Endothelial cell of umbilical vein (primary cell): ENCODE data around the gene AJUBA. TPM values are rescaled to one million over a fixed set of nuclear protein-coding genes. Genes with fewer than 3 reads are reported as not detected.

Experiments
- BruUV-seq: library from RNA; stranded (reverse); fragments of 400-500 nt; replicated peaks from 2 replicates; lab custom pipeline; 2021; lab: Mats Ljungman, UMichigan
- CTCF ChIA-PET: fragments of 300-600, 350-600 bp; sonication (Branson Sonifier 250); formaldehyde crosslinking; loops from one replicate; lab custom pipeline; 2021; ENCODE audit warnings: antibody characterized with exemption, inconsistent platforms; lab: Charles Lee
- POLR2A ChIA-PET: fragments of 300-600, 350-600 bp; sonication (Branson Sonifier 250); formaldehyde crosslinking; loops from one replicate; lab custom pipeline; 2021; ENCODE audit warnings: antibody characterized with exemption, inconsistent platforms; lab: Charles Lee
- DNase-seq: peaks from one replicate; pipeline ENCODE4 v3.0.0-alpha.2; 2011; ENCODE audit warnings: low read depth, low spot score
- FAIRE-seq: peaks from 2 replicates; lab custom pipeline; 2011; peaks lifted over from hg19 to GRCh38; lab: Jason Lieb, UNC
- H2AFZ ChIP-seq: 2 replicates; pipeline ENCODE4 v1.6.0; 2012; ENCODE audit warnings: low read depth, low read length, control low read depth, inconsistent platforms
- H3K27ac ChIP-seq: 2 replicates; pipeline ENCODE4 v1.5.1; 2011; ENCODE audit warnings: low read depth, mild to moderate bottlenecking, control low read depth, low read length, moderate library complexity; ENCODE audit not compliant: insufficient read depth
- H3K27me3 ChIP-seq, 2 experiments: 2 replicates each; pipeline versions ENCODE4 v1.6.0 to v1.6.1; 2011; ENCODE audit warnings: low read length in 2 of 2, mixed read lengths in 1 of 2; ENCODE audit not compliant: control insufficient read depth in 2 of 2, insufficient read depth in 2 of 2
- H3K36me3 ChIP-seq, 2 experiments: 2 replicates in 1 of 2; 3 replicates in 1 of 2; pipeline ENCODE4 v1.5.1; 2011; ENCODE audit warnings: low read length in 2 of 2, mild to moderate bottlenecking in 1 of 2, moderate library complexity in 1 of 2; ENCODE audit not compliant: control insufficient read depth in 2 of 2, insufficient read depth in 2 of 2; ENCODE audit errors: extremely low read depth in 1 of 2
- H3K4me1 ChIP-seq: 3 replicates; pipeline ENCODE4 v1.5.1; 2011; ENCODE audit warnings: mild to moderate bottlenecking, low read length; ENCODE audit not compliant: control insufficient read depth, insufficient read depth; ENCODE audit errors: extremely low read depth
- H3K4me2 ChIP-seq: 2 replicates; pipeline ENCODE4 v1.6.1; 2011; ENCODE audit warnings: low read length, control low read depth, mixed read lengths; ENCODE audit not compliant: insufficient read depth
- H3K4me3 ChIP-seq, 3 experiments: fragments of 200-600 bp in 1 of 3; sonication (generic), shearing (Covaris generic) in 1 of 3; replicated peaks in 1 of 3; 2 replicates each; pipeline ENCODE4 v1.5.1; 2011 to 2016; ENCODE audit warnings: control low read depth in 3 of 3, low read length in 3 of 3, mild to moderate bottlenecking in 2 of 3, inconsistent platforms in 1 of 3, low read depth in 1 of 3, moderate library complexity in 1 of 3; ENCODE audit not compliant: insufficient read depth in 1 of 3
- H3K79me2 ChIP-seq: 2 replicates; pipeline ENCODE4 v1.6.0; 2012; ENCODE audit warnings: low read length, inconsistent platforms; ENCODE audit not compliant: control insufficient read depth, insufficient read depth
- H3K9ac ChIP-seq: replicated peaks from 2 replicates; pipeline ENCODE3; 2011; ENCODE audit warnings: low read length, control low read depth; ENCODE audit not compliant: insufficient read depth; ENCODE audit errors: extremely low read depth
- H3K9me1 ChIP-seq: replicated peaks from 3 replicates; pipeline ENCODE4 v1.6.0; 2011; ENCODE audit warnings: mild to moderate bottlenecking, low read length; ENCODE audit not compliant: control insufficient read depth, insufficient read depth; ENCODE audit errors: extremely low read depth
- H3K9me3 ChIP-seq: replicated peaks from 2 replicates; pipeline ENCODE4 v1.5.1; 2012; ENCODE audit warnings: low read length, inconsistent platforms; ENCODE audit not compliant: control insufficient read depth, insufficient read depth
- H4K20me1 ChIP-seq: replicated peaks from 2 replicates; pipeline ENCODE3; 2011; ENCODE audit warnings: mild to moderate bottlenecking, low read length; ENCODE audit not compliant: control insufficient read depth, insufficient read depth; ENCODE audit errors: extremely low read depth
- CTCF ChIP-seq, 2 donors: IDR thresholded peaks; 1 replicate in 1 of 2; 2 replicates in 1 of 2; pipeline ENCODE4 v1.5.1; 2011; ENCODE audit warnings: low read length in 2 of 2, mild to moderate bottlenecking in 2 of 2, moderate library complexity in 2 of 2, control low read depth in 1 of 2, inconsistent platforms in 1 of 2, low read depth in 1 of 2; ENCODE audit not compliant: insufficient read depth in 1 of 2; ENCODE audit errors: extremely low read depth in 1 of 2
- EZH2 ChIP-seq: IDR thresholded peaks from 2 replicates; pipeline ENCODE4 v1.6.1; 2012; ENCODE audit warnings: borderline replicate concordance, low read depth, mild to moderate bottlenecking, moderate library complexity, low read length, inconsistent platforms; ENCODE audit not compliant: severe bottlenecking
- FOS ChIP-seq: IDR thresholded peaks from 2 replicates; pipeline ENCODE4 v1.6.1; 2011; ENCODE audit warnings: mild to moderate bottlenecking, low read length, moderate library complexity, borderline replicate concordance; ENCODE audit not compliant: insufficient read depth
- GATA2 ChIP-seq: IDR thresholded peaks from 2 replicates; pipeline ENCODE4 v1.7.0; 2011; ENCODE audit warnings: low read depth, mild to moderate bottlenecking, moderate library complexity, mixed read lengths, low read length; ENCODE audit not compliant: insufficient read length, insufficient read depth
- JUN ChIP-seq: IDR thresholded peaks from 2 replicates; pipeline ENCODE4 v1.6.1; 2011; ENCODE audit warnings: borderline replicate concordance, low read depth; ENCODE audit not compliant: insufficient read length, insufficient read depth
- MAX ChIP-seq: IDR thresholded peaks from 2 replicates; pipeline ENCODE4 v1.6.1; 2011; ENCODE audit not compliant: insufficient read depth, insufficient read length
- MYC ChIP-seq: IDR thresholded peaks from one replicate; pipeline ENCODE4 v1.6.1; 2011; ENCODE audit warnings: mild to moderate bottlenecking, low read depth, low read length
- POLR2A ChIP-seq: IDR thresholded peaks from 2 replicates; pipeline ENCODE4 v1.6.1; 2012; ENCODE audit warnings: low read depth, mild to moderate bottlenecking, control low read depth, low read length
- POLR2AphosphoS5 ChIP-seq: IDR thresholded peaks from 2 replicates; pipeline ENCODE4 v1.6.1; 2012; ENCODE audit warnings: low read depth, mild to moderate bottlenecking, control low read depth, low read length, moderate library complexity; ENCODE audit not compliant: insufficient read depth
- dilution Hi-C: fragments of 300-500 bp; cut with MboI; formaldehyde crosslinking; loops from one replicate; pipeline ENCODE4 v1.15.0; 2019; ENCODE audit warnings: low sequenced_read_pairs; ENCODE audit not compliant: extremely low pct_ligation_motif_present
- intact Hi-C: fragments of 100-400 bp; cut with micrococcal nuclease; formaldehyde crosslinking; loops from one replicate; pipeline ENCODE4 v1.10.0; 2022
- polyA plus RNA-seq, 4 experiments: library from polyadenylated mRNA; depleted of rRNA in 3 of 4; stranded (reverse) in 3 of 4; unstranded in 1 of 4; fragments of >200 nt; gene quantifications; 2 replicates each; pipeline versions ENCODE4 v1.2.1 to v1.2.3, GENCODE V29; 2011 to 2012; ENCODE audit warnings: missing spikeins in 1 of 4
- total RNA-seq: library from RNA; stranded (reverse); gene quantifications from 2 replicates; pipeline ENCODE4 v1.2.3, GENCODE V29; 2021

AJUBA gene
- total and polyA plus RNA-seq, 2 donors (not counting 3 experiments of a cell fraction or from before 2014, with no cell fraction given) = 50.0 to 61.7 TPM

GRCh38 chr14:22945642-22946041 lies 36.7 kb downstream of the AJUBA start:
- Histone ChIP-seq H3K27me3 (no peaks in the 10 kb centered on the region), H3K27ac (no peak overlapping the region), H3K4me3 (no peak overlapping the region), H3K9ac (no peak overlapping the region), H3K4me2 (no peak overlapping the region), H3K9me1 (no peaks in the 10 kb centered on the region), H2AFZ (no peak overlapping the region), H3K9me3 (no peaks in the 10 kb centered on the region), H3K79me2 (no peaks in the 10 kb centered on the region), H3K36me3 (peaks cover 5 to 10% of the 10 kb centered on the region in 2 experiments), H4K20me1 (no peaks in the 10 kb centered on the region), H3K4me1 (no peaks in the 10 kb centered on the region)
- TF ChIP-seq EZH2 (no peak), JUN (no peak), POLR2AphosphoS5 (no peak), POLR2A (no peak), CTCF (IDR thresholded peaks at IDR 0.05; ENCODE audit: extremely low read depth in 1 of 2, insufficient read depth in 1 of 2, low read depth in 1 of 2, low read length in 2 of 2) (no peak), FOS (no peak), MYC (no peak), GATA2 (no peak), MAX (no peak)
- ChIA-PET POLR2A (interaction anchor here (1.7 kb wide), 1 partner anchor 10 kb away, joined by 6 read pairs; no protein-coding TSS in a partner anchor), CTCF (interaction anchor here (0.8 to 8.2 kb wide), 4 partner anchors 15 to 41 kb away, joined by 3 to 46 read pairs (median 5); partner anchors contain the start of gene PRMT5)
- FAIRE-seq (no peak), DNase-seq (no peak)
- intact Hi-C loops (no loop called here), dilution Hi-C loops (no loop called here)
- no TSS peak for BruUV-seq
